ENCODE results near the gene ZNF488.
A peak's percentile ranks its signal among the peaks of the same experiment; 100 is the strongest.

The ZNF488 gene

GRCh38 chr10:47348661-47349470, 35.2 kb downstream of the ZNF488 start:
- no peak for TF ChIP-seq CTCF (conservative IDR thresholded peaks at IDR 0.05; ENCODE audit: low read depth, low read length)
- no peak for DNase-seq (ENCODE audit: low read depth)
- no peak overlapping the region for H3K4me3 ChIP-seq (ENCODE audit: low read length)

GRCh38 chr10:47348138-47348651, 35.9 kb downstream of the ZNF488 start, which contains the start of gene RBP3:
Gene RBP3 (plus strand): TSS chr10:47348363. CDS start chr10:47348485, 122 bp downstream.
- DNase-seq (ENCODE audit: low read depth): no peak
- no peak within 1 kb of the TSS for H3K4me3 ChIP-seq (ENCODE audit: low read length)
- TF ChIP-seq CTCF (conservative IDR thresholded peaks at IDR 0.05; ENCODE audit: low read depth, low read length): no peak

- no peak for TF ChIP-seq CTCF (conservative IDR thresholded peaks at IDR 0.05; ENCODE audit: low read depth, low read length)
- no peak for DNase-seq (ENCODE audit: low read depth)
- no peak overlapping the region for H3K4me3 ChIP-seq (ENCODE audit: low read length)
Measured at GRCh38 chr10:47347303-47347675, 36.8 kb downstream of the ZNF488 start.

GRCh38 chr10:47346581-47347302, 37.4 kb downstream of the ZNF488 start:
- DNase-seq (ENCODE audit: low read depth): no peak
- no peak for TF ChIP-seq CTCF (conservative IDR thresholded peaks at IDR 0.05; ENCODE audit: low read depth, low read length)
- no peak overlapping the region for H3K4me3 ChIP-seq (ENCODE audit: low read length)

- no peak overlapping the region for H3K4me3 ChIP-seq (ENCODE audit: low read length)
- TF ChIP-seq CTCF (conservative IDR thresholded peaks at IDR 0.05; ENCODE audit: low read depth, low read length): no peak
- no peak for DNase-seq (ENCODE audit: low read depth)
Measured at GRCh38 chr10:47344996-47345870, 38.9 kb downstream of the ZNF488 start.

GRCh38 chr10:47340608-47341170, 43.4 kb downstream of the ZNF488 start:
- no peak overlapping the region for H3K4me3 ChIP-seq (ENCODE audit: low read length)
- no peak for DNase-seq (ENCODE audit: low read depth)
- TF ChIP-seq CTCF (conservative IDR thresholded peaks at IDR 0.05; ENCODE audit: low read depth, low read length): peak; percentile 99
